Trophoblast cell (in vitro differentiated cells and primary cell): ENCODE results near the gene NDUFAF2.

Experiments
- DNase-seq, 2 donors: peaks; one replicate each; pipeline ENCODE4 v3.0.0-alpha.2; 2016
- H2AFZ ChIP-seq: 2 replicates; pipeline ENCODE4 v1.6.1; 2013; ENCODE audit warnings: low read length, moderate library complexity, mild to moderate bottlenecking; ENCODE audit not compliant: insufficient read depth, poor library complexity
- H2AK5ac ChIP-seq: 2 replicates; pipeline ENCODE4 v1.6.1; 2013; ENCODE audit warnings: mild to moderate bottlenecking, low read length
- H2BK120ac ChIP-seq: 2 replicates; pipeline ENCODE4 v1.6.1; 2013; ENCODE audit warnings: low read length, mild to moderate bottlenecking, moderate library complexity; ENCODE audit not compliant: insufficient read depth, poor library complexity
- H2BK12ac ChIP-seq: 2 replicates; pipeline ENCODE4 v1.6.1; 2013; ENCODE audit warnings: mild to moderate bottlenecking, low read length, moderate library complexity
- H2BK5ac ChIP-seq: 2 replicates; pipeline ENCODE4 v1.6.1; 2013; ENCODE audit warnings: low read length, low read depth, moderate library complexity, mild to moderate bottlenecking; ENCODE audit not compliant: poor library complexity
- H3K14ac ChIP-seq: 2 replicates; pipeline ENCODE4 v1.6.1; 2013; ENCODE audit warnings: mild to moderate bottlenecking, low read length
- H3K18ac ChIP-seq: 2 replicates; pipeline ENCODE4 v1.6.1; 2013; ENCODE audit warnings: mild to moderate bottlenecking, low read length
- H3K23ac ChIP-seq: 2 replicates; pipeline ENCODE4 v1.6.1; 2013; ENCODE audit warnings: low read length
- H3K27ac ChIP-seq: 2 replicates; pipeline ENCODE4 v1.5.1; 2013; ENCODE audit warnings: low read depth, mild to moderate bottlenecking, inconsistent platforms, low read length, moderate library complexity
- H3K27me3 ChIP-seq: 2 replicates; pipeline ENCODE4 v1.6.1; 2013; ENCODE audit warnings: inconsistent platforms, mild to moderate bottlenecking, low read length, moderate library complexity; ENCODE audit not compliant: insufficient read depth
- H3K36me3 ChIP-seq, 2 experiments: 1 replicate in 1 of 2; 2 replicates in 1 of 2; pipeline ENCODE4 v1.6.1; 2013; ENCODE audit warnings: low read length in 2 of 2, mild to moderate bottlenecking in 2 of 2, moderate library complexity in 1 of 2; ENCODE audit not compliant: insufficient read depth in 2 of 2, control insufficient read depth in 1 of 2
- H3K4ac ChIP-seq: 2 replicates; pipeline ENCODE4 v1.6.1; 2013; ENCODE audit warnings: low read depth, mild to moderate bottlenecking, low read length, moderate library complexity
- H3K4me1 ChIP-seq, 2 experiments: 1 replicate in 1 of 2; 2 replicates in 1 of 2; pipeline ENCODE4 v1.6.1; 2013; ENCODE audit warnings: low read length in 2 of 2, mild to moderate bottlenecking in 2 of 2, moderate library complexity in 1 of 2; ENCODE audit not compliant: insufficient read depth in 2 of 2, control insufficient read depth in 1 of 2
- H3K4me2 ChIP-seq: 2 replicates; pipeline ENCODE4 v1.6.1; 2013; ENCODE audit warnings: inconsistent platforms, mild to moderate bottlenecking, low read length, moderate library complexity
- H3K4me3 ChIP-seq: 2 replicates; pipeline ENCODE4 v1.5.1; 2013; ENCODE audit warnings: mild to moderate bottlenecking, low read depth, low read length, inconsistent platforms
- H3K79me1 ChIP-seq: one replicate; pipeline ENCODE4 v1.6.1; 2013; ENCODE audit warnings: low read length
- H3K79me2 ChIP-seq: 2 replicates; pipeline ENCODE4 v1.6.1; 2013; ENCODE audit warnings: low read length, mild to moderate bottlenecking; ENCODE audit not compliant: control insufficient read depth, insufficient read depth, poor library complexity
- H3K9ac ChIP-seq: 2 replicates; pipeline ENCODE4 v1.6.1; 2013; ENCODE audit warnings: mild to moderate bottlenecking, low read length
- H3K9me3 ChIP-seq: 2 replicates; pipeline ENCODE4 v1.6.1; 2013; ENCODE audit warnings: low read depth, mild to moderate bottlenecking, control low read depth, inconsistent platforms, low read length; ENCODE audit not compliant: insufficient read depth
- H4K12ac ChIP-seq: 2 replicates; pipeline ENCODE4 v1.6.1; 2013; ENCODE audit warnings: low read depth, mild to moderate bottlenecking, low read length, moderate library complexity
- H4K8ac ChIP-seq: 2 replicates; pipeline ENCODE4 v1.6.1; 2013; ENCODE audit warnings: low read depth, mild to moderate bottlenecking, low read length, moderate library complexity
- H4K91ac ChIP-seq: one replicate; pipeline ENCODE4 v1.6.1; 2013; ENCODE audit warnings: low read depth, mild to moderate bottlenecking, low read length, moderate library complexity
- WGBS: extraction: QIAGEN DNeasy Blood & Tissue Kit; methylation state at CpG from one replicate; pipeline ENCODE4 v1.1.7; 2013; ENCODE audit warnings: missing lambda C conversion rate; ENCODE audit not compliant: insufficient read length, insufficient coverage; ENCODE audit errors: extremely low coverage; 5-methylcytosine and 5-hydroxymethylcytosine counted together

NDUFAF2 gene

GRCh38 chr5:61001647-61002046 lies 56.6 kb downstream of the NDUFAF2 start:
- Histone ChIP-seq H4K8ac (no peak overlapping the region), H3K36me3 (no peaks in the 10 kb centered on the region), H3K79me2 (no peaks in the 10 kb centered on the region), H3K18ac (no peak overlapping the region), H3K9ac (no peak overlapping the region), H3K4me3 (no peak overlapping the region), H3K4me1 (no peaks in the 10 kb centered on the region), H3K27ac (no peak overlapping the region), H3K79me1 (no peaks in the 10 kb centered on the region), H3K9me3 (no peaks in the 10 kb centered on the region), H2BK5ac (no peak overlapping the region), H3K27me3 (no peaks in the 10 kb centered on the region), H2AK5ac (no peak overlapping the region), H2AFZ (no peak overlapping the region), H2BK120ac (no peak overlapping the region), H3K4me2 (no peak overlapping the region), H3K23ac (no peak overlapping the region), H4K91ac (no peak overlapping the region), H2BK12ac (no peak overlapping the region), H4K12ac (no peak overlapping the region), H3K14ac (no peak overlapping the region), H3K4ac (no peak overlapping the region)
- WGBS = no CpG with 5 or more reads among the region's 3 CpGs
- DNase-seq = no peak

DNA sequence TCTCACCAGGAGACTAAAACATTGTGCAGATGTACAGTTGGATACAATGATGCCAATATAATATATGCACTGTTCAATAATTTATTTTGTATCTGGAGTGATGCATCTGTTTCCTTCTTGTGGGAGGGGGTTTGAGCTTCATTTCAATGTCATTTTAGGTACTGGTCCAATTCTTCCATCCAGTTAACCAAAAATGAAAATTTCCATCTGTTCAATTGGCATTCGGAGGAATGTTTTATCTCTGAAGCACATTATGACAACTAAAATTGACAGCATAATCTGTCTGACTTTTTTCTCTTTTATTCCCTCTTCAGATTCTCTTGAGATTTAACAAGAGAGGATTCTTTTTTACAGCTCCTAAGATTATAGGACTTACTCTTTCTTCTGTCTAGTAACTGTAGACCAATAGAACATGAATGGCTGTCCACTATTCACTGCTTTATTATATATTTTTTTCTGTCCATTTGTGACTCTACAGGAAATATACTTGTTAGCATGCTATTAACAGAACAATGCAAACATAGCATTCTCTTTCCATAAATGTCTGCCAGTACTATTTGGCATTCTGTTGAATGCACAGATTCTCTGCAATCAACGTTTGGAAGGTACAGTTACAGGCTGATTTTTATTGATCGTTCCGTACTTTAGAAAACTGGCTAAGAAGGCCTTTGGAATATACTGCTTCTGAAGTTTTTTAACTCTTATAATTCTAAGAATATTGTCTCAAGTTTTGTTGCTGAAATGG lies 57.8 kb downstream of the NDUFAF2 start:
- no peak overlapping the region for H2BK12ac ChIP-seq
- no peak overlapping the region for H3K23ac ChIP-seq
- no peak overlapping the region for H3K18ac ChIP-seq
- DNase-seq = no peak
- no peak overlapping the region for H3K4ac ChIP-seq
- H4K8ac ChIP-seq = no peak overlapping the region
- no peak overlapping the region for H2BK120ac ChIP-seq
- H3K4me1 ChIP-seq = no peaks in the 10 kb centered on the region
- WGBS = no CpG with 5 or more reads among the region's 4 CpGs
- no peak overlapping the region for H2BK5ac ChIP-seq
- H4K91ac ChIP-seq = no peak overlapping the region
- no peak overlapping the region for H3K4me3 ChIP-seq
- no peak overlapping the region for H2AK5ac ChIP-seq
- no peaks in the 10 kb centered on the region for H3K79me2 ChIP-seq
- H3K27me3 ChIP-seq = no peaks in the 10 kb centered on the region
- no peak overlapping the region for H4K12ac ChIP-seq
- no peak overlapping the region for H3K14ac ChIP-seq
- H3K9ac ChIP-seq = no peak overlapping the region
- no peak overlapping the region for H3K27ac ChIP-seq
- H3K9me3 ChIP-seq = no peaks in the 10 kb centered on the region
- H3K4me2 ChIP-seq = no peak overlapping the region
- H2AFZ ChIP-seq = no peak overlapping the region
- no peaks in the 10 kb centered on the region for H3K79me1 ChIP-seq
- H3K36me3 ChIP-seq = no peaks in the 10 kb centered on the region

GRCh38 chr5:61004448-61004847 lies 59.4 kb downstream of the NDUFAF2 start:
- no peak overlapping the region for H3K14ac ChIP-seq
- no peaks in the 10 kb centered on the region for H3K27me3 ChIP-seq
- no peak overlapping the region for H4K8ac ChIP-seq
- H3K4ac ChIP-seq = no peak overlapping the region
- H2AFZ ChIP-seq = no peak overlapping the region
- H3K79me2 ChIP-seq = no peaks in the 10 kb centered on the region
- H3K4me3 ChIP-seq = no peak overlapping the region
- DNase-seq = no peak
- H3K79me1 ChIP-seq = no peaks in the 10 kb centered on the region
- no peak overlapping the region for H3K9ac ChIP-seq
- no peak overlapping the region for H3K23ac ChIP-seq
- H2AK5ac ChIP-seq = no peak overlapping the region
- H3K9me3 ChIP-seq = no peaks in the 10 kb centered on the region
- no peaks in the 10 kb centered on the region for H3K4me1 ChIP-seq
- no peak overlapping the region for H3K27ac ChIP-seq
- no peak overlapping the region for H3K18ac ChIP-seq
- H4K91ac ChIP-seq = no peak overlapping the region
- no peak overlapping the region for H2BK120ac ChIP-seq
- H3K4me2 ChIP-seq = no peak overlapping the region
- H2BK12ac ChIP-seq = no peak overlapping the region
- no peaks in the 10 kb centered on the region for H3K36me3 ChIP-seq
- no peak overlapping the region for H2BK5ac ChIP-seq
- H4K12ac ChIP-seq = no peak overlapping the region

- Histone ChIP-seq H4K91ac (no peak overlapping the region), H2BK12ac (no peak overlapping the region), H3K18ac (no peak overlapping the region), H3K36me3 (no peaks in the 10 kb centered on the region), H3K4ac (no peak overlapping the region), H3K79me1 (no peaks in the 10 kb centered on the region), H3K4me1 (no peaks in the 10 kb centered on the region), H3K23ac (no peak overlapping the region), H2AFZ (no peak overlapping the region), H2AK5ac (no peak overlapping the region), H3K9ac (no peak overlapping the region), H2BK5ac (no peak overlapping the region), H3K9me3 (no peaks in the 10 kb centered on the region), H3K4me2 (no peak overlapping the region), H4K12ac (no peak overlapping the region), H4K8ac (no peak overlapping the region), H3K4me3 (no peak overlapping the region), H3K14ac (no peak overlapping the region), H3K79me2 (no peaks in the 10 kb centered on the region), H3K27me3 (no peaks in the 10 kb centered on the region), H3K27ac (no peak overlapping the region), H2BK120ac (no peak overlapping the region)
- no peak for DNase-seq
Measured at GRCh38 chr5:61009907-61010306, 64.9 kb downstream of the NDUFAF2 start.
